A375 (cell line): ENCODE results near the gene CACTIN. TPM values are rescaled to one million over a fixed set of nuclear protein-coding genes. Genes with fewer than 3 reads are reported as not detected.

Experiments
- small RNA-seq: library from RNA; depleted of rRNA; stranded (forward); fragments of <200 nt; gene quantifications from one replicate; pipeline ENCODE3, GENCODE V24; 2014
- total RNA-seq: library from RNA; depleted of rRNA; stranded (reverse); fragments of >200 nt; shearing (Covaris generic); gene quantifications from 2 replicates; pipeline ENCODE4 v1.2.3, GENCODE V29; 2014; rRNA removed

Gene CACTIN
- 26.7 and 39.1 TPM in 2 replicates for total RNA-seq

DNA sequence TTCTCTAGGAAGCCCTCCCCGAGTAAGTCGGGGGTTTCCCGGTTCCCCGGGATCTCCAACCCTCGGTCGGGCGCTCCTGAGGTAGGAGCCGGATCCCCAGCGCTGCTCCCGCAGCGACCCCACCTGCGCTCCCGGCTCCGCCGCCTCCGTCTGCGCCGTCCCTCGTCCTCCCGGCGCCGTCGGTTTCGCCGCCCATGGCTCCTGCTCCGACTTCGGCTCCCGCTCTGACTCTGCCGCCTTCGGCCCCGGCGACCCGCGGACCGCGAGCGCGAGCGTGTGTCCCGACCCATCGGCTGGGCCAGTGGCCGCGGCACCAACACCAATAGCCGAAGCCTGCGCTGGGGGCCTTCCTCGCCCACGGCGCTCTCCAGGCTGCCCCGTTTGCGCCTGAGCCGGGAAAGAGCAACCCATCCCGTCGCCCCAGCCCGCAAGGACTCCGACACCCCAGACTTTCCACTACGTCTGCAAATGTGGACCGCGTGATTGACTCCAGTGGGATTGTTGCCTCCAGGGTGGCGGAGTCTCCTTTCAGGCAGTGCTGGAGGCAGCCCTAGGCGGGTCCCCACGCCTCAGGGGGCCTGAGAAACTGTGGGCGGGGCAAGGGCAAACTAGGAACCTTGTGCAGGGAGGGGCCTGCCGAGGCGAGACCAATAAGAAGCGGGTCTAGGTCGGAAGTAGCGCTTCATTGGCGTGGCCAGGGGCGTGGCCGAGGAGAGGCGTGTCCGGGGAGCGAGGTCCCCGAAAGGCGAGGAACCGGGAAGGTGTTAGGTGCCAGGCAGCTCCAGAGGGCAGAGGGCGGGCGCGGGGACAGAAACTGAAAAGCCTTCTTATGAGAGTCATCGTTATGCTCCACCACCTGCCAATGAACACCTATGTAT, at the start of gene CACTIN:
Gene CACTIN, minus strand, starts transcription at position 318 of the 878 bp plus-strand sequence. Its CDS starts 28 bp downstream, at position 290.

DNA sequence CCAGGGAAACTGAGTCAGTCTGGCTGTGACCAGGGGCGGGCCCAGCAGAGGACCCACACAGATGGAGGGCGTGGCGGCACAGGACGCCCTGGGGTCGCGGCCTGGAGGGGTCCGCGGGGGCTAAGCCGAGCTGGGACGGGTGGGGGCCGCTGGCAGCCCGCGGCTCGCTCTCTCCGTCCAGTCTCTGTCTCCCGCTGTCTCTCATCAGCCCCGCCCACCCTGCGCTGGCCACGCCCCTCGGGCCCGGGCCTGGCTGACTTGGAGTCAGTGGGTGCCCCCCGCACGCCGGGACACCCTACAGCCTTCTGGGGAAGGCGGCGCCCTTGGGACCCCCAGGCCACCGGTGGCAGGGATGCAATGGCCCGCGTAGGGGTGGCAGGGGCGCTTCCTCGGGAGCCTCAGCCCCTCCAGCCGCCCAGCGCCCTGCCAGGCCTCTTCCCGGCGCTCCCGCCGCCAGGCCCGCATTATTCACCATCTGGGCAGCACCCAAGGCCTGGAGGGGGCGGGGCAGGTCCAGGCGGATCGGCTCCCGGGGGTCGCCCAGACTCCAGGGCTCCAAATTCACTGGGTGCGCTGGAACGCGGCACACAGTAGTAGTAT, 19.8 kb downstream of the CACTIN start, which contains the start of gene TBXA2R:
Gene TBXA2R, minus strand, starts transcription at position 186 of the 600 bp plus-strand sequence. CDS start 6,241 bp downstream, outside the sequence.

DNA sequence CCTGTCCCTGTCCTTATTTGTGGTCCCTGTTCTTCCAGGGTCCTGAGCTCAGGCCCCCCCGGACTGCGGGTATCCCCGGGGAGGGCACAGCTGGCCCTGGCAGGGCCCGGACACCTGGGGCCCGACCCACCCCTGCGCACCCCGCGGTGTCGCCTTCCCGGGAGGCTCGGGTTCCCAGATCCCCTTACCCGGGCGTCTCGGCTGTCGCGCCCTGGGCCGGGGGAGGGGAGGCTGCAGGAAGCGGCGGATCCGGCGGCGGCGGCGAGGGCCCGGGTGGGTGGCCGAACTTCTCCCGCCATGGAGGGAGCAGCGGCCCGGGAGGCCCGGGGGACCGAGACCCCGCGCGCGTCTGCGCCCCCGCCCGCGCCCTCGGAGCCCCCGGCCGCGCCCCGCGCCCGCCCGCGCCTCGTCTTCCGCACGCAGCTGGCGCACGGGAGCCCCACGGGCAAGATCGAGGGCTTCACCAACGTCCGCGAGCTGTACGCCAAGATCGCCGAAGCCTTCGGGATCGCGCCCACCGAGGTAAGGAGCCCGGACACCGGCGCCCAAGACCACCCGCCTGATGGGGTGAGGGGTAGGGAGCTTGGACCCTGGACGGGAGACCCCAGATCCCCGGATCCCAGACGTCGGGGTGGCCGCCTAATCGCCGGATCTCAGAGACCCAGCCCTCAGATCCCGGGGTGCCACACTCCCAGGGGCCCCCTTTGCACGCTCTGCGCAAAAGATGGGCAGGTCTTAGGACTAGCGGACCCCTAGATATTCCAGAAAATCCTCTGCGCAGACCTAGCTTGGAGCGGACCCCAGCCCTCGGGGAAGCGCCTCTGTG, 41.1 kb downstream of the CACTIN start, which contains the start of gene GIPC3:
Gene GIPC3, plus strand, starts transcription at position 178 of the 826 bp plus-strand sequence. Its CDS starts 120 bp downstream, at position 298.

DNA sequence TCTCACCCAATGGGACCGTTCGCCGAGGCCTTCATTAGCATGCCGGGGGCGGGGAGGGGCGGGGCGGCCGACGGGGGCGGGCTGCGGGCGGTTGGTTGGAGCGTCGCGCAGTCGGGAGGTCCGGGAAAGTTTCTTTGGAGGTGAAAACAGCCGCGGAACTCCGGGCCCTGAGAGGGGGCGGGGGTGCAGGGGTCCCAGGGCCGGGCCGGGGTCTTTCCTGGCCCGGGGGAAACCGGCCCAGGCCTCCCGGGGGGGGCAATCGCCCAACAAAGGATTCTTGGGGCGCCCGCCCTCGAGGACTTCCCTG, 53.8 kb downstream of the CACTIN start, which contains the start of gene HMG20B:
Gene HMG20B, plus strand, starts transcription at position 90 of the 307 bp plus-strand sequence. CDS start 366 bp downstream, outside the sequence.

Small RNAs within 50 kb of the gene (small RNA-seq; reads per million reads assigned to genes)
- not detected for gene AC005786.1

Other genes with a start within 250 kb of the CACTIN start
- not detected in 2 replicates for gene SMIM24, start 146.3 kb downstream of the CACTIN start, total RNA-seq
- gene SMIM44, start 143.3 kb downstream of the CACTIN start, total RNA-seq: not detected in 2 replicates
- 28.7 and 36.4 TPM in 2 replicates for gene DOHH, start 126.1 kb downstream of the CACTIN start, total RNA-seq
- gene FZR1, start 120.5 kb downstream of the CACTIN start, total RNA-seq: 37.2 and 41.3 TPM in 2 replicates
- not detected in 2 replicates for gene TEKTIP1, start 87.6 kb downstream of the CACTIN start, total RNA-seq
- gene MFSD12, start 69.2 kb downstream of the CACTIN start, total RNA-seq: 346 and 438 TPM in 2 replicates
- 260 and 301 TPM in 2 replicates for gene HMG20B, start 53.8 kb downstream of the CACTIN start, total RNA-seq
- not detected in 2 replicates for gene GIPC3, start 41.3 kb downstream of the CACTIN start, total RNA-seq
- 0.32 and 0.87 TPM in 2 replicates for gene TBXA2R, start 19.9 kb downstream of the CACTIN start, total RNA-seq
- gene PIP5K1C, start 73.7 kb upstream of the CACTIN start, total RNA-seq: 9.5 and 11.2 TPM in 2 replicates
- gene TJP3, start 81.6 kb upstream of the CACTIN start, total RNA-seq: 0.03 TPM in 1 of 2 replicates, not detected in the other
- gene APBA3, start 134.9 kb upstream of the CACTIN start, total RNA-seq: 16.6 and 26.4 TPM in 2 replicates
- 135 and 152 TPM in 2 replicates for gene MRPL54, start 135.9 kb upstream of the CACTIN start, total RNA-seq
- gene RAX2, start 145.4 kb upstream of the CACTIN start, total RNA-seq: not detected in 2 replicates
- gene MATK, start 159.6 kb upstream of the CACTIN start, total RNA-seq: not detected in 2 replicates
- not detected in 2 replicates for gene ZFR2, start 242.2 kb upstream of the CACTIN start, total RNA-seq